Subcutaneous preadipocyte (primary cell): ENCODE measurements around the gene HOXD9. TPM values are rescaled to one million over a fixed set of nuclear protein-coding genes. Genes with fewer than 3 reads are reported as not detected.

Experiments
- small RNA-seq: library from RNA; depleted of rRNA; stranded (forward); fragments of <200 nt; gene quantifications from one replicate; pipeline ENCODE3, GENCODE V24; 2012
- total RNA-seq: library from RNA; depleted of rRNA; stranded (reverse); fragments of >200 nt; gene quantifications from 2 replicates; pipeline ENCODE4 v1.2.3, GENCODE V29; 2012

HOXD9 gene
- 0.37 and 0.78 TPM in 2 replicates for total RNA-seq

GRCh38 chr2:176122683-176123410 lies at the start of gene HOXD9:
Gene HOXD9, plus strand, starts transcription at chr2:176122719. Its CDS starts 50 bp downstream, at chr2:176122769.

DNA sequence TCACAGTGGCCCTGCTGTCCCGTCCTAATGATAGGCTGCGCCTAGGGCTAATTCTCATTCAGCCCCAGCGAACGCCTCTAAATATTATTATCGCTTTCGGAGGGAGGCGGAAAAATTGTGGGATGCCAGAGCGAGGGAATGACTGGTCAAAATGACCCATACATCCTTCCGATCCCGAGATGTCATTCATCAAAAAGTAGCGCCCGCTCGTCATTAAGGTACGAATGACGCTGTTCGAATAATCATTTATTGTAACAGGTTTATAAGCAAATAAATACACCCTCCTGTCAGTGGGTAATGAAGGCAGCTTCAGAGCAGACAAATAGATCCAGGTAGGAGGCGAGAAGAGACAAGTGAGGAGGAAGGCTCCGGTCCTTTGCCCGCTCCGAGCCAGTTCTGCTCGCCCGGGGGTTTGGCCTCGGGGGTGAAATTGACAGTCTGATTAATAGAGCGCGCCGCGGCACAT lies 38.7 kb upstream of the HOXD9 start, which contains the start of gene EVX2:
EVX2 (minus strand) TSS at position 167 of the 466 bp plus-strand sequence. CDS start 186 bp downstream, outside the sequence.

GRCh38 chr2:176092270-176093144 lies 30.0 kb upstream of the HOXD9 start, which contains the start of gene HOXD13:
Gene HOXD13, plus strand, starts transcription at chr2:176092721. Its CDS starts 170 bp downstream, at chr2:176092891.

GRCh38 chr2:176099728-176100546 lies 22.6 kb upstream of the HOXD9 start, which contains the start of gene HOXD12:
Gene HOXD12, plus strand, starts transcription at chr2:176099795. Its CDS starts 7 bp downstream, at chr2:176099802.

GRCh38 chr2:176106581-176107539 lies 15.7 kb upstream of the HOXD9 start, which contains the start of gene HOXD11:
Gene HOXD11, plus strand, starts transcription at chr2:176107280. Its CDS starts 76 bp downstream, at chr2:176107356.

GRCh38 chr2:176115883-176116813 lies 6.4 kb upstream of the HOXD9 start, which contains the start of gene HOXD10:
Gene HOXD10, plus strand, starts transcription at chr2:176116778. Its CDS starts 56 bp downstream, at chr2:176116834.

GRCh38 chr2:176128982-176129796 lies 6.7 kb downstream of the HOXD9 start, which contains the start of gene HOXD8:
Gene HOXD8, plus strand, starts transcription at chr2:176129705. Its CDS starts 662 bp downstream, at chr2:176130367.

GRCh38 chr2:176151442-176152287 lies 29.1 kb downstream of the HOXD9 start, which contains the start of gene HOXD4:
Gene HOXD4, plus strand, starts transcription at chr2:176151550. Its CDS starts 84 bp downstream, at chr2:176151634.

GRCh38 chr2:176156807-176157498 lies 34.4 kb downstream of the HOXD9 start, which contains the start of gene HOXD3:
Gene HOXD3, plus strand, starts transcription at chr2:176157307. Its CDS starts 11,808 bp downstream, at chr2:176169115.

Small RNA genes lying within 50 kb of the gene (small RNA-seq; reads per million reads assigned to genes)
- gene MIR10B = 953 reads per million, percentile 99 among the genes with 10 or more reads in this experiment

Other genes with a start within 250 kb of the HOXD9 start
- 30.3 and 34.5 TPM in 2 replicates for gene LNPK, start 120.5 kb upstream of the HOXD9 start, total RNA-seq
- gene EVX2, start 38.8 kb upstream of the HOXD9 start, total RNA-seq = not detected in 2 replicates
- gene HOXD13, start 30.0 kb upstream of the HOXD9 start, total RNA-seq = 1.6 TPM in 1 of 2 replicates, not detected in the other
- gene HOXD12, start 22.9 kb upstream of the HOXD9 start, total RNA-seq = not detected in 2 replicates
- gene HOXD11, start 15.4 kb upstream of the HOXD9 start, total RNA-seq = 0.37 and 2.5 TPM in 2 replicates
- gene HOXD10, start 5.9 kb upstream of the HOXD9 start, total RNA-seq = 2.7 TPM in 1 of 2 replicates, not detected in the other
- gene HOXD8, start 7.0 kb downstream of the HOXD9 start, total RNA-seq = 7.7 and 10.0 TPM in 2 replicates
- gene HOXD4, start 28.8 kb downstream of the HOXD9 start, total RNA-seq = 1.1 and 2.0 TPM in 2 replicates
- gene HOXD3, start 34.6 kb downstream of the HOXD9 start, total RNA-seq = 2.2 TPM in 2 replicates
- not detected in 2 replicates for gene HOXD1, start 65.9 kb downstream of the HOXD9 start, total RNA-seq
- 10.2 and 10.3 TPM in 2 replicates for gene MTX2, start 146.7 kb downstream of the HOXD9 start, total RNA-seq